Coronary artery (tissue), 2 donors: ENCODE data around the gene GJC1.

ENCODE experiments used
- DNase-seq: peaks from one replicate; pipeline ENCODE4 v3.0.0-alpha.2; 2017; ENCODE audit warnings: low spot score
- H3K27ac ChIP-seq, 2 donors: fragments of 200-600 bp; sonication (generic); one replicate each; pipeline ENCODE4 v1.5.1; 2016 to 2019
- H3K4me3 ChIP-seq: fragments of 200-600 bp; sonication (generic); 2 replicates; pipeline ENCODE4 v1.5.1; 2016; ENCODE audit warnings: mild to moderate bottlenecking, moderate library complexity
- TF ChIP-seq, protein P1 (sequence below): fragments of 200-600 bp; sonication (generic); IDR thresholded peaks from one replicate; pipeline ENCODE4 v1.5.1; 2019; ENCODE audit warnings: antibody characterized with exemption

GJC1 gene

GRCh38 chr17:44871556-44871955, 41.5 kb upstream of the GJC1 start:
- Histone ChIP-seq H3K27ac (no peak overlapping the region), H3K4me3 (no peak overlapping the region)
- no peak for DNase-seq
- TF ChIP-seq, protein P1, sequence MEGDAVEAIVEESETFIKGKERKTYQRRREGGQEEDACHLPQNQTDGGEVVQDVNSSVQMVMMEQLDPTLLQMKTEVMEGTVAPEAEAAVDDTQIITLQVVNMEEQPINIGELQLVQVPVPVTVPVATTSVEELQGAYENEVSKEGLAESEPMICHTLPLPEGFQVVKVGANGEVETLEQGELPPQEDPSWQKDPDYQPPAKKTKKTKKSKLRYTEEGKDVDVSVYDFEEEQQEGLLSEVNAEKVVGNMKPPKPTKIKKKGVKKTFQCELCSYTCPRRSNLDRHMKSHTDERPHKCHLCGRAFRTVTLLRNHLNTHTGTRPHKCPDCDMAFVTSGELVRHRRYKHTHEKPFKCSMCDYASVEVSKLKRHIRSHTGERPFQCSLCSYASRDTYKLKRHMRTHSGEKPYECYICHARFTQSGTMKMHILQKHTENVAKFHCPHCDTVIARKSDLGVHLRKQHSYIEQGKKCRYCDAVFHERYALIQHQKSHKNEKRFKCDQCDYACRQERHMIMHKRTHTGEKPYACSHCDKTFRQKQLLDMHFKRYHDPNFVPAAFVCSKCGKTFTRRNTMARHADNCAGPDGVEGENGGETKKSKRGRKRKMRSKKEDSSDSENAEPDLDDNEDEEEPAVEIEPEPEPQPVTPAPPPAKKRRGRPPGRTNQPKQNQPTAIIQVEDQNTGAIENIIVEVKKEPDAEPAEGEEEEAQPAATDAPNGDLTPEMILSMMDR = no peak

DNA sequence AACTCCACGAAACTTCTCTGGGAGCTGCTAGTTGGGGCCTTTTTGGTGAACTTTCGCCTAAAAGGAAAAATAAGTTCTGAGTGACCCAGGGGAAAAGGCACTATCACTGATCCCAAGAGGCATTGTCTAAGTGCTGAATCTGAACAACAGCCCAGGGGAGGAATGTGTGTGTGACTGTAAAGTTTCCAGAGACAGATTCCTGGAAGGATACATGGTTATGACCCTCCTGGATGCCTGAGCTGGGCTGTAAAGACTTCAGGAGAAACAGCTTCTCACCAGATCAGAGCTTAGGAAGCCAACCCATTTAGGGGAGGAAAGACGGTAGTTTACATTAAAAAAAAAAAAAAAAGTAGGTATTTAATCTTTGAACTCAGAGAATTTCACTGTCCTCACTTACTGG, 37.8 kb upstream of the GJC1 start:
- no peak for DNase-seq
- Histone ChIP-seq H3K4me3 (no peak overlapping the region), H3K27ac (no peak overlapping the region)
- TF ChIP-seq, protein P1 = no peak

DNA sequence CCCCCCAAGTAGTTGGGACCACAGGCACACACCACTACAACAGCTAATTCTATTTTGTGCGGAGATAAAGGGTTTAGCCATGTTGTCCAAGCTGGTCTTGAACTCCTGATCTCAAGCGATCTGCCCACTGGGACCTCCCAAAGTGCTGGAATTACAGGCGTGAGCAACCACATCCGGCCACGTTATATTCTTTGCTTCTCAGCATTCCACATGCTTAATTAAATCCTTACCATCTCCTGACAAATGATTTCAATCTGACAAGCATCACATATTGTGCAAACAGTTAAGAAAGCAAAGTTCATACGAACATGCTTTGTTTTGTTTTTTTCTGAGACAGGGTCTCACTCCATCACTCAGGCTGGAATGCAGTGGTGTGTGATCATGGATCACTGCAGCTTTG, 35.8 kb upstream of the GJC1 start:
- Histone ChIP-seq H3K27ac (no peak overlapping the region), H3K4me3 (no peak overlapping the region)
- DNase-seq = no peak
- TF ChIP-seq, protein P1 = no peak

DNA sequence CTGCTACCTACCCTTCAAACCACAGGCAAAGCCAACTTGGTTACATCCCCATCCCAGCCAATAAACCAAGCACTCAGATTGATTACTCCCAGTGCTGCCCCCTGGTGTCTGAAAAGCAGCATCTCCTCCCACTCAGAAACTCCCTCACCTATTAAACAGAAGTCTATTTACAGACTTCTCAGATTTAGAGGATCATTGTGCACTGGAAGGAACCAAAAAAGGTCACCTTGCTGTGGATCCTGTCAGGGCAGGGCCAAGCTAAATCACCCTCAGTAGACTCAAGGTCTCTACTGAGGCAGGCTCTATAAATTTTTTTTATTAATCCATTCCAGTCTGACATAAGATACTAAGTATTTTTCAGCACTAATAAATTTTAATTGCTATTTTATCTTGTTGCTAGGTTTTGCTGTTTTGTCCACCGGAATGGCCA, 35.2 kb upstream of the GJC1 start:
- H3K4me3 ChIP-seq = no peak overlapping the region
- TF ChIP-seq, protein P1 = peak; percentile 86

DNA sequence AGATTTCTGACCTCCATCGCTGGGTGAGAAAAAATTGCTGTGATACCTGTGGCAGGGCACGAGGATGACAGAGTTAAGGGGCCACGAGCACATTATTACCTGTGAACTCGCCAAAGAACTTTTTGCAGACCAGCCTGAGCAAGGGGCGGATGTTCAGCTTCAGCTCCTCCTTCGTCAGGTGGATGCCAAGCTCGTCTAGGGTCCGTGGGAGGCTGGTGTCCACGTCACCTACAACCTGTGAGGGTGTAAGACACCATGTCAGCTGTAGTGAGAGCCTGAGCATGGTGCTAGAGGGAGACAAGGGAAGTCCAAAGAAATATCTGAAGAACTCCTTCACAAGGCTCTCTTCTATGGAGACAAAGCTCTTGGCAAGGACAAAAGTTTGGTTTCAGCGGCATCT, 34.7 kb upstream of the GJC1 start:
- TF ChIP-seq, protein P1 = no peak
- Histone ChIP-seq H3K27ac (no peak overlapping the region), H3K4me3 (no peak overlapping the region)
- DNase-seq = no peak

More for the DNA sequence above, 35.2 kb upstream of the GJC1 start:
- no peak for DNase-seq
- H3K27ac ChIP-seq = no peak overlapping the region

GRCh38 chr17:44863061-44863918, 33.2 kb upstream of the GJC1 start:
- TF ChIP-seq, protein P1 = no peak
- H3K4me3 ChIP-seq = no peak overlapping the region
- no peak for DNase-seq
- no peak overlapping the region for H3K27ac ChIP-seq

DNA sequence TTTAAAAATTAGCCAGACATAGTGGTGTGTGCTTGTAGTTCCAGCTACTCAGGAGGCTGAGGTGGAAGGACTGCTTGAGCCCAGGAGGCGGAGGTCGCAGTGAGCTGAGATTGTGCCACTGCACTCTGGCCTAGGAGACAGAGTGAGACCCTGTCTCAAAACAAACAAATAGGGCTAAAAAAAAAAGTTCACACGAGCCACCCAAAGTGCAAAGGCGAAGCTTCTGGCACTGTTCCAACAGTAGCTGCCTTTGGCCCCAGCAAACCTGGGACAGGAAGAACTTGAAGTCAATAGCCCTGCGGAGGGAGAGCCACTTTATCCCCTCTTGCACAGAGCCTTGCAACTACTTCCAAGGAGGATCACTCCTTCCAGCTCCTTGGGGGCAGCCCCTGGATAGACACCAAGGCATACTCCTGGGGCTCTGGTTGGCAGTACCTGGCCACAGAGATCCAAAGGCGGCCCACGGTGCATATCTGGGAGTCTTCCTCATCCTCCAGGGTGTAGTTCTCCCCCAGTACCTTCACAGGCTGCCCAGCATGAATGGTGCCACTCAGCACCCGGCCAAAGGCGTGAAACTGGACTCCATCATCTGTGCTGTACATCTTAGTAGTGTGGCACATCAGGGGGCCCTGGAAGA, 32.3 kb upstream of the GJC1 start:
- TF ChIP-seq, protein P1 = no peak
- Histone ChIP-seq H3K27ac (no peak overlapping the region), H3K4me3 (no peak overlapping the region)
- no peak for DNase-seq
